ENCODE measurements around the gene PRPF4.
A peak's percentile ranks its signal among the peaks of the same experiment; 100 is the strongest.

The PRPF4 gene

DNA sequence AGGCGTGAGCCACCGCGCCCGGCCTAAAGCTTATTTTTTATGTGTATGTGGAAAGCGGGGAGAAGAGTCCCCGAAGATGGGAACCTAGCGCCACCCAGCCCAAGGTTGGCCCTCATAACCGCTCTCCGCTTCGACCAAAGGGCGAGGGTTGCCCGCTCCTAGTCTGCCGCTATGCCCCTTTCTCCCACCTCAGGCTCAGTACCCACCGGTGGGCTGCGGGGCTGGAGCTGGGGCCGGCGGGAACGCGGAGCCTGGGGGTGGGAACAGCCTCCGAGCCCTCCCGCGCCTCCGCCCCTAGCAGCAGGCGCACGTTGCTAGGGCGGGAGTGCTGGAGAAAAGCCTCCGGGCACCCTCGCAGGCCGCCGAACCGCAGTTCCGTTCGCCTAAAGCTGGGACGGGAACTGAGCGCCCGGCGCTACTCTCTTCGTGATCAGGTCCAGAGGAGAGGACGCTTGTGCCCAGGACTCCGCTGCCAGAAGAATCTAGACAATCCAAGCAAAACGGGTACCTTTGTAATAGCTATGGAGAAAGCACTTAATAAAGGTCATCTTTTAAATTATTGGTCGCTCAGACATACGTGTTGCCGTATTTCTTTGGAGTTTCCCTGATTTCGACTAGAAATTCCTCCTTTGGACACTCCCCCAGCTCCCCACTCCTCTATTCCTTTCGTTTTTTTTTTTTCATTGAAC, 64.7 kb downstream of the PRPF4 start, which contains the start of gene WDR31:
Gene WDR31 (minus strand): TSS at position 265 of the 689 bp plus-strand sequence. CDS start 8,253 bp downstream, outside the sequence.
- TF ChIP-seq FOXP2 (optimal IDR thresholded peaks at IDR 0.05; ENCODE audit: borderline replicate concordance, extremely low read depth, extremely low read length, insufficient read depth) (peak; percentile 85), TAF1 (IDR thresholded peaks at IDR 0.05; ENCODE audit: borderline replicate concordance, insufficient read depth, low read length) (peak; percentile 70; the same call in 1 of the 2 replicates), SIN3A (IDR thresholded peaks at IDR 0.05; ENCODE audit: borderline replicate concordance, insufficient read depth, low read length) (0 out of 2 replicates have a peak, but pooled peaks have one; percentile 31), POLR2AphosphoS5 (IDR thresholded peaks at IDR 0.05; ENCODE audit: low read depth, low read length) (0 out of 2 replicates have a peak, but pooled peaks have one; percentile 39)
- TF ChIP-seq, protein P1, sequence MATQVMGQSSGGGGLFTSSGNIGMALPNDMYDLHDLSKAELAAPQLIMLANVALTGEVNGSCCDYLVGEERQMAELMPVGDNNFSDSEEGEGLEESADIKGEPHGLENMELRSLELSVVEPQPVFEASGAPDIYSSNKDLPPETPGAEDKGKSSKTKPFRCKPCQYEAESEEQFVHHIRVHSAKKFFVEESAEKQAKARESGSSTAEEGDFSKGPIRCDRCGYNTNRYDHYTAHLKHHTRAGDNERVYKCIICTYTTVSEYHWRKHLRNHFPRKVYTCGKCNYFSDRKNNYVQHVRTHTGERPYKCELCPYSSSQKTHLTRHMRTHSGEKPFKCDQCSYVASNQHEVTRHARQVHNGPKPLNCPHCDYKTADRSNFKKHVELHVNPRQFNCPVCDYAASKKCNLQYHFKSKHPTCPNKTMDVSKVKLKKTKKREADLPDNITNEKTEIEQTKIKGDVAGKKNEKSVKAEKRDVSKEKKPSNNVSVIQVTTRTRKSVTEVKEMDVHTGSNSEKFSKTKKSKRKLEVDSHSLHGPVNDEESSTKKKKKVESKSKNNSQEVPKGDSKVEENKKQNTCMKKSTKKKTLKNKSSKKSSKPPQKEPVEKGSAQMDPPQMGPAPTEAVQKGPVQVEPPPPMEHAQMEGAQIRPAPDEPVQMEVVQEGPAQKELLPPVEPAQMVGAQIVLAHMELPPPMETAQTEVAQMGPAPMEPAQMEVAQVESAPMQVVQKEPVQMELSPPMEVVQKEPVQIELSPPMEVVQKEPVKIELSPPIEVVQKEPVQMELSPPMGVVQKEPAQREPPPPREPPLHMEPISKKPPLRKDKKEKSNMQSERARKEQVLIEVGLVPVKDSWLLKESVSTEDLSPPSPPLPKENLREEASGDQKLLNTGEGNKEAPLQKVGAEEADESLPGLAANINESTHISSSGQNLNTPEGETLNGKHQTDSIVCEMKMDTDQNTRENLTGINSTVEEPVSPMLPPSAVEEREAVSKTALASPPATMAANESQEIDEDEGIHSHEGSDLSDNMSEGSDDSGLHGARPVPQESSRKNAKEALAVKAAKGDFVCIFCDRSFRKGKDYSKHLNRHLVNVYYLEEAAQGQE (IDR thresholded peaks at IDR 0.05; ENCODE audit: insufficient read depth in 1 of 2, low read depth in 2 of 2, low read length in 2 of 2): no peak

DNA sequence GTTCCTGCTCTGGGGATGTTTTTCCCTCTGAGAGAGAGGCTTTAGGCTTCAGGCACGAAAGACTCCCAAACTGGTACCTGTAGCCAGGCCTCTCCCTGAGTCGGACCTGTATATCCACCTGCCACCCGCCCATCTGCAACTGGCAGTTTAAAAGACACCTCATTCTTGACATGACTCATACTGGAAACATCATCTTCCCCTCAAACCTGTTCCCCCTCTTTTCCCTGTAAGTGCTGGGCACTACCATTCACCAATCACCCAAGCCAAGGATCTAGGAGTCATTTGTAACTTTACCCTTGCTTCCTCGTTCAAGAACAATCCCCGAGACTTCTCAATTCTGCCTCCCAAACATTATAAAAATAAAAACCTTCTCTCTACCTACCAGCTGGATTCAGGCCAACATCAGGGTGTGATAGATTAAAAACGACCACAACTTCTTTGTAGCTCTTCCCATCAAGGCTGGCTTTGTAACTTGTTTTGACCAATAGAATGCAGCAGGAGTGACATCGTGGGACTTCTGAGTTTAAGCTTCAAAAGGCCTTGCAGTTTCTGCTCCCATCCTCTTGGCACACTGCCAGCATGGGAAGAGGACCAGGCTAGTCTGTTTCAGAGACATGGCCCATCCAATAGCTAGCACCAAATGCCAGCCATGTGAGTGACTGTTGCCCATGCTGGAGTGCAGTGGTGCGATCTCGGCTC, 66.4 kb downstream of the PRPF4 start:
- TF ChIP-seq POLR2AphosphoS5 (IDR thresholded peaks at IDR 0.05; ENCODE audit: low read depth, low read length) (no peak), TAF1 (IDR thresholded peaks at IDR 0.05; ENCODE audit: borderline replicate concordance, insufficient read depth, low read length) (no peak), FOXP2 (optimal IDR thresholded peaks at IDR 0.05; ENCODE audit: borderline replicate concordance, extremely low read depth, extremely low read length, insufficient read depth) (no peak), SIN3A (IDR thresholded peaks at IDR 0.05; ENCODE audit: borderline replicate concordance, insufficient read depth, low read length) (no peak)
- TF ChIP-seq, protein P1 (IDR thresholded peaks at IDR 0.05; ENCODE audit: insufficient read depth in 1 of 2, low read depth in 2 of 2, low read length in 2 of 2): no peak
